HepG2 (cell line): ENCODE data around the gene HNRNPA1L2. TPM values are rescaled to one million over a fixed set of nuclear protein-coding genes. Genes with fewer than 3 reads are reported as not detected.
A peak's percentile ranks its signal among the peaks of the same experiment; 100 is the strongest.

ENCODE experiments used
- ATAC-seq: fragments of 200-7000 bp; cut with Tn5 transposase; 3 replicates; pipeline ENCODE4 v1.9.1; 2020; ENCODE audit warnings: mild to moderate bottlenecking, moderate library complexity
- BruUV-seq: library from RNA; stranded (reverse); fragments of 400-500 nt; replicated peaks from 2 replicates; lab custom pipeline; 2021; lab: Mats Ljungman, UMichigan
- CTCF ChIA-PET: fragments of 300-600 bp; formaldehyde crosslinking; extraction: SDS; loops from one replicate; lab custom pipeline; 2021; ENCODE audit warnings: low total read pairs, inconsistent platforms, low intra/inter-chr PET ratio; lab: Yijun Ruan, JAX
- POLR2A ChIA-PET: fragments of 350-600 bp; sonication (Branson Sonifier 250); formaldehyde crosslinking; loops from one replicate; lab custom pipeline; 2020; ENCODE audit warnings: antibody characterized with exemption, inconsistent platforms; lab: Yijun Ruan, JAX
- DNase-seq: peaks from one replicate; pipeline ENCODE4 v3.0.0-alpha.2; 2015; ENCODE audit warnings: low spot score
- FAIRE-seq: peaks from 3 replicates; lab custom pipeline; 2011; peaks lifted over from hg19 to GRCh38; lab: Jason Lieb, UNC
- H2AFZ ChIP-seq: one replicate; pipeline ENCODE4 v1.6.1; 2011; ENCODE audit warnings: low read length, inconsistent platforms
- H3K27ac ChIP-seq: fragments of 300-600 bp; 3 replicates; pipeline ENCODE4 v1.8.0; 2011; ENCODE audit warnings: mixed run types, mild to moderate bottlenecking, mixed read lengths, low read length, inconsistent platforms; ENCODE audit not compliant: insufficient read depth; ENCODE audit errors: extremely low read length
- H3K27me3 ChIP-seq, 2 experiments: fragments of 200-600 bp in 1 of 2; 2 replicates in 1 of 2; 3 replicates in 1 of 2; pipeline versions ENCODE4 v1.6.0 to v1.8.0; 2011; ENCODE audit warnings: low read length in 2 of 2, mild to moderate bottlenecking in 2 of 2, moderate library complexity in 2 of 2, inconsistent platforms in 1 of 2; ENCODE audit not compliant: insufficient read depth in 2 of 2, control insufficient read depth in 1 of 2
- H3K36me3 ChIP-seq, 2 experiments: fragments of 200-600 bp in 1 of 2; replicated peaks in 1 of 2; 2 replicates in 1 of 2; 3 replicates in 1 of 2; pipeline versions ENCODE4 v1.5.1 to v1.8.0; 2011; ENCODE audit warnings: low read length in 2 of 2, inconsistent platforms in 1 of 2; ENCODE audit not compliant: insufficient read depth in 2 of 2, control insufficient read depth in 1 of 2
- H3K4me1 ChIP-seq: 2 replicates; pipeline ENCODE4 v1.5.1; 2012; ENCODE audit warnings: low read length, inconsistent platforms; ENCODE audit not compliant: insufficient read depth
- H3K4me2 ChIP-seq: 2 replicates; pipeline ENCODE4 v1.6.0; 2011; ENCODE audit warnings: low read depth, low read length, inconsistent platforms
- H3K4me3 ChIP-seq, 3 experiments: fragments of 200-600 bp in 1 of 3; sonication (generic), shearing (Covaris generic) in 1 of 3; replicated peaks in 1 of 3; 2 replicates each; pipeline ENCODE4 v1.5.1; 2011 to 2016; ENCODE audit warnings: low read length in 3 of 3, inconsistent platforms in 2 of 3, low read depth in 2 of 3, mild to moderate bottlenecking in 2 of 3, control low read depth in 1 of 3, mixed read lengths in 1 of 3; ENCODE audit not compliant: insufficient read depth in 1 of 3
- H3K79me2 ChIP-seq: one replicate; pipeline ENCODE4 v1.6.1; 2011; ENCODE audit warnings: low read length, inconsistent platforms; ENCODE audit not compliant: insufficient read depth
- H3K9ac ChIP-seq: 2 replicates; pipeline ENCODE4 v1.6.0; 2011; ENCODE audit warnings: mild to moderate bottlenecking, low read depth, low read length, inconsistent platforms; ENCODE audit not compliant: insufficient read depth
- H3K9me3 ChIP-seq: 2 replicates; pipeline ENCODE4 v1.5.1; 2012; ENCODE audit warnings: mild to moderate bottlenecking, low read length
- H4K20me1 ChIP-seq: 2 replicates; pipeline ENCODE4 v1.6.0; 2011; ENCODE audit warnings: inconsistent platforms, mild to moderate bottlenecking, low read length, moderate library complexity; ENCODE audit not compliant: insufficient read depth
- IRF2 ChIP-seq: IDR thresholded peaks from 2 replicates; pipeline ENCODE4 v1.6.1; 2018; ENCODE audit warnings: missing genetic modification reagents, missing compliant biosample characterization
- KDM3A ChIP-seq: IDR thresholded peaks from 2 replicates; pipeline ENCODE4 v1.6.1; 2018; ENCODE audit warnings: low read depth, missing compliant biosample characterization
- NFYB ChIP-seq: sonication (generic); formaldehyde crosslinking; IDR thresholded peaks from 2 replicates; pipeline ENCODE4 v1.4.0; 2020; ENCODE audit warnings: missing genetic modification reagents
- RAD51 ChIP-seq: fragments of 450-650 bp; IDR thresholded peaks from 2 replicates; pipeline ENCODE4 v1.6.1; 2016; ENCODE audit warnings: borderline replicate concordance
- SAP130 ChIP-seq: IDR thresholded peaks from 2 replicates; pipeline ENCODE4 v1.6.1; 2016; ENCODE audit warnings: low read depth
- ZFP62 ChIP-seq: sonication (generic); formaldehyde crosslinking; IDR thresholded peaks from 2 replicates; pipeline ENCODE4 v1.4.0; 2020; ENCODE audit warnings: missing genetic modification reagents
- ZNF3 ChIP-seq: IDR thresholded peaks from 2 replicates; pipeline ENCODE4 v1.7.0; 2017; ENCODE audit warnings: inconsistent platforms
- ZNF672 ChIP-seq: sonication (generic); formaldehyde crosslinking; IDR thresholded peaks from 2 replicates; pipeline ENCODE4 v1.8.1; 2022; ENCODE audit warnings: missing genetic modification reagents
- WGBS: methylation state at CpG from one replicate; pipeline ENCODE4 v1.1.6; 2017; ENCODE audit warnings: low lambda C conversion rate; 5-methylcytosine and 5-hydroxymethylcytosine counted together
- in situ Hi-C: cut with HindIII; loops from 2 replicates; pipeline ENCODE4 v1.10.0; 2017; ENCODE audit warnings: low pct_unique_long_range_greater_than_20kb; ENCODE audit not compliant: extremely low pct_ligation_motif_present
- intact Hi-C: fragments of 100-400 bp; cut with micrococcal nuclease; formaldehyde crosslinking; loops from one replicate; pipeline ENCODE4 v1.10.0; 2022; ENCODE audit not compliant: unreplicated experiment
- polyA plus RNA-seq, 8 experiments: library from polyadenylated mRNA; depleted of rRNA in 3 of 8; stranded (reverse) in 7 of 8; unstranded in 1 of 8; fragments of >200 nt; fragmentation: Illumina TruSeq in 4 of 8; extraction: Trizol in 4 of 8; gene quantifications; 2 replicates each; pipeline versions ENCODE4 v1.2.1 to v1.2.3, GENCODE V29; 2011 to 2016; ENCODE audit warnings: low read depth in 4 of 8, missing spikeins in 1 of 8, mixed read lengths in 1 of 8; ENCODE audit not compliant: insufficient read depth in 1 of 8
- total RNA-seq, 5 experiments: library from RNA; depleted of rRNA; stranded (reverse); fragments of >200 nt; fragmentation: Illumina TruSeq; extraction: Trizol; gene quantifications; 2 replicates each; pipeline ENCODE4 v1.2.3, GENCODE V29; 2016; ENCODE audit warnings: low read depth in 1 of 5
- TF ChIP-seq, protein P1 (sequence below): sonication (generic); formaldehyde crosslinking; IDR thresholded peaks from 2 replicates; pipeline ENCODE4 v1.5.1; 2020; ENCODE audit warnings: missing genetic modification reagents, mild to moderate bottlenecking, borderline replicate concordance
- TF ChIP-seq, protein P2 (sequence below): sonication (generic); formaldehyde crosslinking; IDR thresholded peaks from 2 replicates; pipeline ENCODE4 v1.4.0; 2020; ENCODE audit warnings: missing genetic modification reagents
- TF ChIP-seq, protein P3 (sequence below): sonication (generic); formaldehyde crosslinking; conservative IDR thresholded peaks from 2 replicates; pipeline ENCODE4 v1.8.0; 2022; ENCODE audit warnings: low read depth, missing genetic modification reagents
- TF ChIP-seq, protein P4 (sequence below), 2 experiments: sonication (generic) in 1 of 2; formaldehyde crosslinking in 1 of 2; IDR thresholded peaks; 2 replicates each; pipeline versions ENCODE4 v1.5.1 to v1.6.1; 2011 to 2020; ENCODE audit warnings: borderline replicate concordance in 1 of 2, low read depth in 1 of 2, low read length in 1 of 2, mild to moderate bottlenecking in 1 of 2, missing genetic modification reagents in 1 of 2, moderate library complexity in 1 of 2
- TF ChIP-seq, protein P5 (sequence below): sonication (generic); formaldehyde crosslinking; conservative IDR thresholded peaks from 2 replicates; pipeline ENCODE4 v1.4.0; 2020; ENCODE audit warnings: missing genetic modification reagents

The HNRNPA1L2 gene
- total and polyA plus RNA-seq, 2 of the 13 experiments (the other 11 are each of a cell fraction or from before 2014, with no cell fraction given) = 3.6 to 7.1 TPM

DNA sequence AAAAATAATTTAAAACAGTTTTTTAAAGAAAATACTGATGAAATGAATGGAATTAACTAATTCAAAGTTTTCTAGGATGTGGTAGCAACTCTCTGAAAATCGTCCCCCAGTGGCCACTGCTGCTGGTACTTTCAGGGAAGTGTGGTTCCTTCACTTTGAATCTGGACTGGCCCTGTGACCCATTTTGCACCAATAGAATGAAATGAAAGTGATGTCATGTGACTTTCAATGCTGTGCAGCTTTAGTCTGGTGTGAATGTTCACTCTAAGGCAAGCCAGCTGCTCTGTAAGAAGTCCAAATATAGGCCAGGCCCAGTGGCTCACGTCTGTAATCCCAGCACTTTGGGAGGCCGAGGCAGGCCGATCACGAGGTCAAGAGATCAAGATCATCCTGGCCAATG lies 26.4 kb upstream of the HNRNPA1L2 start:
- H2AFZ ChIP-seq = no peak overlapping the region
- ChIA-PET CTCF (no interaction called here), POLR2A (interaction anchor here (2.5 to 2.8 kb wide), 2 partner anchors 15 to 37 kb away, joined by 19 to 94 read pairs; partner anchors contain the start of gene SUGT1)
- WGBS = 56% methylated on average over 3 of the region's 5 CpGs
- intact Hi-C loops (no loop called here), in situ Hi-C loops (loop anchor here (10.0 to 25.0 kb wide), 2 partner anchors 189 to 521 kb away; no protein-coding TSS in a partner anchor)
- H4K20me1 ChIP-seq = no peaks in the 10 kb centered on the region
- H3K4me1 ChIP-seq = peaks cover 12% of the 10 kb centered on the region
- BruUV-seq = no TSS peak
- H3K4me3 ChIP-seq = no peak overlapping the region
- ATAC-seq = peak; percentile 9; the same call in 1 of the 3 replicates
- H3K36me3 ChIP-seq = no peaks in the 10 kb centered on the region
- H3K9ac ChIP-seq = no peak overlapping the region
- 0 out of 2 replicates have a peak overlapping the region, but pooled peaks have one; percentile 23 for H3K4me2 ChIP-seq
- no peak overlapping the region for H3K27ac ChIP-seq
- no peaks in the 10 kb centered on the region; a peak in 1 of 5 replicates for H3K27me3 ChIP-seq
- DNase-seq = peak; percentile 43
- no peak for FAIRE-seq
- H3K9me3 ChIP-seq = no peaks in the 10 kb centered on the region
- H3K79me2 ChIP-seq = peaks cover 19% of the 10 kb centered on the region
- TF ChIP-seq, protein P1, sequence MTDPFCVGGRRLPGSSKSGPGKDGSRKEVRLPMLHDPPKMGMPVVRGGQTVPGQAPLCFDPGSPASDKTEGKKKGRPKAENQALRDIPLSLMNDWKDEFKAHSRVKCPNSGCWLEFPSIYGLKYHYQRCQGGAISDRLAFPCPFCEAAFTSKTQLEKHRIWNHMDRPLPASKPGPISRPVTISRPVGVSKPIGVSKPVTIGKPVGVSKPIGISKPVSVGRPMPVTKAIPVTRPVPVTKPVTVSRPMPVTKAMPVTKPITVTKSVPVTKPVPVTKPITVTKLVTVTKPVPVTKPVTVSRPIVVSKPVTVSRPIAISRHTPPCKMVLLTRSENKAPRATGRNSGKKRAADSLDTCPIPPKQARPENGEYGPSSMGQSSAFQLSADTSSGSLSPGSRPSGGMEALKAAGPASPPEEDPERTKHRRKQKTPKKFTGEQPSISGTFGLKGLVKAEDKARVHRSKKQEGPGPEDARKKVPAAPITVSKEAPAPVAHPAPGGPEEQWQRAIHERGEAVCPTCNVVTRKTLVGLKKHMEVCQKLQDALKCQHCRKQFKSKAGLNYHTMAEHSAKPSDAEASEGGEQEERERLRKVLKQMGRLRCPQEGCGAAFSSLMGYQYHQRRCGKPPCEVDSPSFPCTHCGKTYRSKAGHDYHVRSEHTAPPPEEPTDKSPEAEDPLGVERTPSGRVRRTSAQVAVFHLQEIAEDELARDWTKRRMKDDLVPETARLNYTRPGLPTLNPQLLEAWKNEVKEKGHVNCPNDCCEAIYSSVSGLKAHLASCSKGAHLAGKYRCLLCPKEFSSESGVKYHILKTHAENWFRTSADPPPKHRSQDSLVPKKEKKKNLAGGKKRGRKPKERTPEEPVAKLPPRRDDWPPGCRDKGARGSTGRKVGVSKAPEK (CRISPR knock-in tag) = no peak
- no peak for TF ChIP-seq ZFP62 (CRISPR knock-in tag)
- TF ChIP-seq, protein P2, sequence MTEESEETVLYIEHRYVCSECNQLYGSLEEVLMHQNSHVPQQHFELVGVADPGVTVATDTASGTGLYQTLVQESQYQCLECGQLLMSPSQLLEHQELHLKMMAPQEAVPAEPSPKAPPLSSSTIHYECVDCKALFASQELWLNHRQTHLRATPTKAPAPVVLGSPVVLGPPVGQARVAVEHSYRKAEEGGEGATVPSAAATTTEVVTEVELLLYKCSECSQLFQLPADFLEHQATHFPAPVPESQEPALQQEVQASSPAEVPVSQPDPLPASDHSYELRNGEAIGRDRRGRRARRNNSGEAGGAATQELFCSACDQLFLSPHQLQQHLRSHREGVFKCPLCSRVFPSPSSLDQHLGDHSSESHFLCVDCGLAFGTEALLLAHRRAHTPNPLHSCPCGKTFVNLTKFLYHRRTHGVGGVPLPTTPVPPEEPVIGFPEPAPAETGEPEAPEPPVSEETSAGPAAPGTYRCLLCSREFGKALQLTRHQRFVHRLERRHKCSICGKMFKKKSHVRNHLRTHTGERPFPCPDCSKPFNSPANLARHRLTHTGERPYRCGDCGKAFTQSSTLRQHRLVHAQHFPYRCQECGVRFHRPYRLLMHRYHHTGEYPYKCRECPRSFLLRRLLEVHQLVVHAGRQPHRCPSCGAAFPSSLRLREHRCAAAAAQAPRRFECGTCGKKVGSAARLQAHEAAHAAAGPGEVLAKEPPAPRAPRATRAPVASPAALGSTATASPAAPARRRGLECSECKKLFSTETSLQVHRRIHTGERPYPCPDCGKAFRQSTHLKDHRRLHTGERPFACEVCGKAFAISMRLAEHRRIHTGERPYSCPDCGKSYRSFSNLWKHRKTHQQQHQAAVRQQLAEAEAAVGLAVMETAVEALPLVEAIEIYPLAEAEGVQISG = no peak
- TF ChIP-seq KDM3A = no peak
- TF ChIP-seq SAP130 = peak; percentile 15; the same call in 1 of the 2 replicates
- peak; percentile 33; the same call in 1 of the 2 replicates for TF ChIP-seq NFYB (CRISPR knock-in tag)
- TF ChIP-seq IRF2 (CRISPR knock-in tag) = no peak
- peak; percentile 41; the same call in 1 of the 2 replicates for TF ChIP-seq RAD51
- no peak for TF ChIP-seq ZNF672 (CRISPR knock-in tag)
- no peak for TF ChIP-seq ZNF3 (CRISPR knock-in tag)
- TF ChIP-seq, protein P3, sequence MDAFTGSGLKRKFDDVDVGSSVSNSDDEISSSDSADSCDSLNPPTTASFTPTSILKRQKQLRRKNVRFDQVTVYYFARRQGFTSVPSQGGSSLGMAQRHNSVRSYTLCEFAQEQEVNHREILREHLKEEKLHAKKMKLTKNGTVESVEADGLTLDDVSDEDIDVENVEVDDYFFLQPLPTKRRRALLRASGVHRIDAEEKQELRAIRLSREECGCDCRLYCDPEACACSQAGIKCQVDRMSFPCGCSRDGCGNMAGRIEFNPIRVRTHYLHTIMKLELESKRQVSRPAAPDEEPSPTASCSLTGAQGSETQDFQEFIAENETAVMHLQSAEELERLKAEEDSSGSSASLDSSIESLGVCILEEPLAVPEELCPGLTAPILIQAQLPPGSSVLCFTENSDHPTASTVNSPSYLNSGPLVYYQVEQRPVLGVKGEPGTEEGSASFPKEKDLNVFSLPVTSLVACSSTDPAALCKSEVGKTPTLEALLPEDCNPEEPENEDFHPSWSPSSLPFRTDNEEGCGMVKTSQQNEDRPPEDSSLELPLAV (CRISPR knock-in tag) = no peak
- TF ChIP-seq, protein P4, sequence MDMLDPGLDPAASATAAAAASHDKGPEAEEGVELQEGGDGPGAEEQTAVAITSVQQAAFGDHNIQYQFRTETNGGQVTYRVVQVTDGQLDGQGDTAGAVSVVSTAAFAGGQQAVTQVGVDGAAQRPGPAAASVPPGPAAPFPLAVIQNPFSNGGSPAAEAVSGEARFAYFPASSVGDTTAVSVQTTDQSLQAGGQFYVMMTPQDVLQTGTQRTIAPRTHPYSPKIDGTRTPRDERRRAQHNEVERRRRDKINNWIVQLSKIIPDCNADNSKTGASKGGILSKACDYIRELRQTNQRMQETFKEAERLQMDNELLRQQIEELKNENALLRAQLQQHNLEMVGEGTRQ (IDR thresholded peaks at IDR 0.05; ENCODE audit: low read depth, low read length) = peak; percentile 78
- TF ChIP-seq, protein P4 (CRISPR knock-in tag; IDR thresholded peaks at IDR 0.05; ENCODE audit: borderline replicate concordance) = peak; percentile 60; the same call in 1 of the 2 replicates
- TF ChIP-seq, protein P5, sequence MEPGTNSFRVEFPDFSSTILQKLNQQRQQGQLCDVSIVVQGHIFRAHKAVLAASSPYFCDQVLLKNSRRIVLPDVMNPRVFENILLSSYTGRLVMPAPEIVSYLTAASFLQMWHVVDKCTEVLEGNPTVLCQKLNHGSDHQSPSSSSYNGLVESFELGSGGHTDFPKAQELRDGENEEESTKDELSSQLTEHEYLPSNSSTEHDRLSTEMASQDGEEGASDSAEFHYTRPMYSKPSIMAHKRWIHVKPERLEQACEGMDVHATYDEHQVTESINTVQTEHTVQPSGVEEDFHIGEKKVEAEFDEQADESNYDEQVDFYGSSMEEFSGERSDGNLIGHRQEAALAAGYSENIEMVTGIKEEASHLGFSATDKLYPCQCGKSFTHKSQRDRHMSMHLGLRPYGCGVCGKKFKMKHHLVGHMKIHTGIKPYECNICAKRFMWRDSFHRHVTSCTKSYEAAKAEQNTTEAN = no peak
